Stimulated activated CD4-positive, alpha-beta T cell treated with anti-CD3 and anti-CD28 coated beads, Interleukin-4, amount 100 ng/mL, for 24 hours (primary cell): ENCODE data around the gene MLC1.

Experiments used
- DNase-seq: peaks from one replicate; pipeline ENCODE4 v3.0.0-alpha.2; 2020

Gene MLC1

DNA sequence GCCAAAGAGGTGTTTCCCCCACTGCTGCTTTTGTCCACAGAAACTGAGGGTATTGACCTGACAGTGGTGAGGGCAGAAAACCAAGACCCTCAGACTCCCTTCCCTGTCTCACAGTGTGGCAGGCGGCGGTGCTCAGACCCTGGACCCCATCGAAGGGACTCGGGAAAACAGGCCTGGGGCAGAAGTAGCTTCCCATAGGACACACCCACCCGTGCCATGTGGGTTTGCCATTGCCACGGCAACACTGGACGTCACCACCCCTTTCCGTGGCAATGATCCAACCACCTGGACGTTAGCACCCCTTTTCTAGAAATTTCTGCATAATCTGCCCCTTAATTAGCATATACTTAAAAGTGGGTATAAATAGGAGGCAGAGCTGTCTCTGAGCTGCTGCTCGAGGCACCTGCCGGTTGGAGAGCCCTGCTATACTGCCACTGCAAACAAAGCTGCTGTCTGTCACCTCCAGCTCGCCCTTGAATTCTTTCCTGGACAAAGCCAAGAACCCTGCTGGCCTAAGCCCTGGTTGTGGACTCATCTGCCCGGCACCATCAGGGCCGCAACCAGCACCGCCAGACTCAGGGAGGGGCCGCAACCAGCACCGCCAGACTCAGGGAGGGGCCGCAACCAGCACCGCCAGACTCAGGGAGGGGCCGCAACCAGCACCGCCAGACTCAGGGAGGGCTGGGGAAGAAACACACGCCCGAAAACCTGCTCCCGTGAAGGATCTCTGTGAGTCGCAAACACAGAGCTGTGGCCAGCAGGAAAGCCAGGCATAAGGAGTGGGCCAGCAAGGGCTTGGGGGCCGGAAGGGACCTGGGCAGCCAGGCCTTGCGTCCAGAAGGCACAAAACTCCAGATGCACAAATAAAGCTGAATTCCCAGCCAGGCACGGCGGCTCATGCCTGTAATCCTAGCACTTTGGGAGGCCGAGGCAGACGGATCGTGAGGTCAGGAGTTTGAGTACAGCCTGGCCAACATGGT, 10.4 kb downstream of the MLC1 start:
- no peak for DNase-seq

DNA sequence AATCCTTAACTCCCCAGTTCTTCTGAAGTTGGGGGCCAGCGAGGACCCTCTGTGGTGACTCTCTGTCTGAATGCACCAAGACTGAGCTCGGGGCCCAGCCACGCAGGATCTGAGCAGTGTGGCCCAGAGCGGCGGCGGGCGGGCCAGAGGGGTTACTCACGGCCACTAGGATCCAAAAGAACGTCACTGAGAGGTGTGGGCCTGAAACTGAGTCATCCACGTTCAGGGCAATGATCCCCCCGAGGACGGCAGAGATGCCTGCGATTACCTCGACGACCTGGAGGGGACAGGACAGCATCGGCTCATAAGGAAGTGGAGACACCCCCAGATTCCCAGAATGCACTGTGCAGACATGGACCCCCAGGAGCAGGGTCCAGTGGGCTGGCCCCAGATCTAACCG, 11.2 kb downstream of the MLC1 start:
- no peak for DNase-seq

DNA sequence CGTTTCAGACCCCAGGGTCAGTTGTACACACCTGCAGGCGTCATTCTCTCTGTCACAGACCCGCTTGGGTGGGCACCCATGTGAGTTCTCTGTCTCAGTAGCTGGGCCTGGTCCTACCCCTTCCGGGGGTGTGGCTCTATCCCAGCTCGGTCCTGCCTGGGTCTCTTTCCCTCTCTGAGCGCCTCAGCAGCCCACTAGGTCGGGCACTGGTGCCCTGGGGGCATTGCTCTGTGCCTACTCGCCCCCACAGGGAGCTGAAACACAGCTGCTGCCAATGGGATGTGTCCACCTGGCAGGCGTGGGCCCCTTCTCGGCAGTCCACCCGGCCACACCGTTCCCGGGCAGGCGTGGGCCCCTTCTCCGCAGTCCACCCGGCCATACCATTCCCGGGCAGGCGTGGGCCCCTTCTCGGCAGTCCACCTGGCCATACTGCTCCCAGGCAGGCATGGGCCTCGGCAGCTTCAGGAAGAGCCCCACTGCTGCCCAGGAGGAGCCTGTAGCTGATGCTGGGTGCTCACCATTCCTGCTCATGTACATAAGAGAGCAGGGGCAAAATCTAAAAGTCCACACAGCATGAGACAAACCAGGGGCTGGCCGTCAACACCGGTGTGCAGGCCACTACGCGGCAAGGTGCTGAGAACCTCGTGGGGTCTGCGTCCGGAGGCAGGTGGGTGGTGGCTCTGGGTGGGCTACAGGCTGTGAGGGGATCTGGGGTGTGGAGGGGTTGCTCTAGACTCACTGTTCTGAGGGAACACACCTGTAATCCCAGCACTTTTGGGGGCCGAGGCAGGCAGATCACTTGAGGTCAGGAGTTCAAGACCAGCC, 12.3 kb downstream of the MLC1 start:
- no peak for DNase-seq

DNA sequence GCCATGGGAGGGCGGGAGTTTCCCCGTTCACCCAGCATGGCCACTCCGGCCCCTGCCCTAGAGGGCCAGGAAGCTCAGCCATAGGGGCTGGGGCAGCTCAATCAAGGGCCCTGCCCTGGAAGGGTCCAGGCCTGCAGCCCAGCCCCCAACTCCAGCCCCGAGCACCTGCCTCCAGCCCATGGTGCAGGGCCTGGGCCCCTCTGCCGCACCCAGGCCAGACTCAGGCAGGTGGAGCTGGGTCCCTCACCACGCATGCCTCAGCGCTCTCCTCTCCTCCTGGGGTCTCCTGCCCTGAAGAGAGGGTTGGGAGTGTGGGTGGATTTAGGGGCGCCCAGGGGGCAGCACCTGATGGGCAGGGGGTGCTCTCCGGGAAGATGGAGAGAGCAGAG, 13.1 kb downstream of the MLC1 start:
- no peak for DNase-seq

DNA sequence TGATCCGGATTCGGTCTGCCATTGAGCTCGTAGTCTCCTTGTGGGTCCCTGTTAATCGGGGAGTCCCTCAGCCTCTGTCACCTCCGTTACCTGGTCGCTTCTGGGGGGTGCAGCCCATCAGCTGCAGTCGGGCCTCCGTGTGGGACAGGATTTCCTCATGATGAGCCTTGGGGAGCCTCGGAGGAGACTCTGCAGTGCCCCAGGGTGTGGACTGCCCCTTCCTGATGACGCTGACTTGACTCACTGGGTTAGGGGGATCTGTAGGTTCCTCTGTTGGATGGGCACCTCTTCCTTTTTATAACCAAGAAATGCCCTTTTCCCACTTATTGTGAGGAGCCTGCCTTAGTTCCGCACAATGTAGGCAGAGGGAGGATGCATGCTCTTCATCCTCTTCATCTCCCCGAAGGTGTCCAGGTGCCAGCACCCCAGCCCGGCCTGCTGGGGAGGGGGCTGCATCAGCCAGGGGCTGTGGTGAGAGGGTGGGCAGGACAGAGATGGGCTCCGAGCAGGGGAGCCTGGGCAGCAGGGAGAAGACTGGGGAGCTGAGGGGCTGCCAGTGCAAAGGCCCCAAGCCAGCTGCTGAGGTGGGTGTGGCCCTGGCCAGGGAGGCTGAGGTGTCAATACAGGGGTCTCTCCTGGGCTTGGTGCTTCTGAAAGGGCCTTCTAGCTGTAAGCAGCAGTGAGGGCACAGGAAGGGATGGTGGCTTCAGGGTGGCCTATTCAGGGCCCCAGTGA, 13.6 kb downstream of the MLC1 start:
- no peak for DNase-seq

DNA sequence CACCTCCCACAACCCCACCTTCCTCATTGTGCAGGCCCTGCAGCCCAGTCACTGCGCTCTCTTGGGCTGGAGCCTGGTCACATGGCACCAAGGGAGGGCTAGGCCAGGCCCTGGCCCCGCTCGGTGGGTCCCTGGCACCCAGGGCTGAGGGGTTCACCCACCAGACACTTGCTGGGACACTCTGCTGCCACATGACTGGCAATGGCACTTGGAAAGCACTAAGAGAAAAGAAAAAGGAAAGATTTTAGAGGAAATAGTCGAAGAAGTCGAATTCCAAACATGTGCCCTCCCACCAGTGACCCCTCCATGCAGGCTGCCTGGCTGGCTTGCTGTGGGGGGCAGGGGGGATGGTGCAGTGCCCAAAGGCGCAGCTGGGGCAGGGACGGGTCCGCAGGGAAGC, 14.9 kb downstream of the MLC1 start:
- DNase-seq = no peak

DNA sequence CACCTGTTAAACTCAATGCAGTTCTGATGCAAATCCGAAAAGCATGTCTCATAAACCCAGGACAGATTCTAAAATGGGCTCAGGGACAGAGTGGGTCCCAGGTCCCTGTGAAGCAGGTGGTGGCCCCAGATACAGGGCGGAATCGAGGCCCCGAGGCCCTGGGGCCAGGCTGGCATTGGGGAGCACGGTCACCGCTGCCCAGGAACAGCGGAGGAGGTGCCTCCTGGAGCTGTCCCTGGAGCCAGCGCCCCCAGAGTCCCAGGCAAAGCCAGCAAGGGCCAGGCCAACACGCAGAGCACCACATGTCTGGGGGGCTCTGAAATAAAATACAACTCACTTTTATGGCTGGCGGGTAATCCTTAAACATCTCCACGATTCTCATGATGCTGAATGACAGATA, 17.1 kb downstream of the MLC1 start:
- DNase-seq = no peak

DNA sequence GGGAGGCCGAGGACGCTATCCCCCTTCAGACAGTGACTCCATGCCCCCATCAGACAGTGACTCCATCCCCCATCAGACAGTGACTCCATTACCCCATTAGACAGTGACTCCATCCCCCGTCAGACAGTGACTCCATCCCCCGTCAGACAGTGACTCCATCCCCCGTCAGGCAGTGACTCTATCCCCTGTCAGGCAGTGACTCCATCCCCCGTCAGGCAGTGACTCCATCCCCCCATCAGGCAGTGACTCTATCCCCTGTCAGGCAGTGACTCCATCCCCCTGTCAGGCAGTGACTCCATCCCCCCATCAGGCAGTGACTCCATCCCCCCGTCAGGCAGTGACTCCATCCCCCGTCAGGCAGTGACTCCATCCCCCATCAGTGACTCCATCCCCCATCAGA, 18.0 kb downstream of the MLC1 start:
- no peak for DNase-seq

DNA sequence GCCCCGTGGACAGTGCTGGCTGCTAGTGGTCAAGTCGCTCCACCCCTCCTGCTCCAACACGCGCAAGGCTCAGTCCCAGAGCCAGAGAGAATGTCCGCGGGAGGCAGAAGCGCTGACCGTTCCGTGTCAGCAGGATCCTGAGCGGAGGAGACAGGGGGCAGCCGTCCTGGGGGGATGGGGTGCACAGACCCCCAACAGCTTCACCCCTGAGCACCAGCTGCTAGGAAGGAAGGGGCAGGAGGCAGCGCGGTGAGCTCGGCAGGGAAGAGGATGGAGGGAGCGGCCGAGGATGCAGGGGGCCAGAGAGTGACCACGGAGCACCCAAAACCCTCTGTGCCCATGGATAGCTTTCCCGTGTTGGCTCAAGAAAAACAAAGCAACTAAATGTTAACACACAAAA, 20.8 kb downstream of the MLC1 start:
- DNase-seq = no peak

DNA sequence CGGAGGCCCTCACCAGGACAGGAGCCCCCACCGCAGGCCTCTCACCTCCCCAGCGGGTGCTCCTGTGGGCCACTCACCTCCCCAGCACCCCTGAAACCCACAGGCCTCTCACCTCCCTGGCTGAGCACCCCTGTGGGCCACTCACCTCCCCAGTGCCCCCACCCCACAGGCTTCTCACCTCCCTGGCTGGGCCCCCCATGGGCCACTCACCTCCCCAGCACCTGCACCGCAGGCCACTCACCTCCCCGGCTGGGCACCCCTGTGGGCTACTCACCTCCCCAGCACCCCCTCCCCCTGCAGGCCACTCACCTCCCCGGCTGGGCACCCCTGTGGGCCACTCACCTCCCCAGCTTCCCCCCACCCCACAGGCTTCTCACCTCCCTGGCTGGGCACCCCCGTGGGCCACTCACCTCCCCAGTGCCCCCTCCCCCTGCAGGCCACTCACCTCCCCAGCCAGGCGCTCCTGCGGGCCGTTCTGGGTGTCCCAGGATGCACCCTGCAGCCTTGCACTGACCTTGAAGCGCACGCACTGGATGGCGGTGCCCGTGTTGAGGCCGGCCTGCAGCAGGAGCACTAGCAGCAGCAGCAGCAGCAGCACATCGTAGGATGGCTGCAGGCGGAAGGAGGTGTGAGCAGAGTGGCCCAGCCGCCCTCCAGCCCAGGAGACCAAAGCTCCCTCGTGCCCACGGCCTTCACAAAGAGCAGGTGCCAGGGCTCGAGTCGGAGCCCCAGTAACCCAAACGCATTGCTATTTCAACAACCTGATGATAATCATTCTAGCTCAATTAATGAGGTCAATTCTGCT, 21.4 kb downstream of the MLC1 start:
- no peak for DNase-seq

DNA sequence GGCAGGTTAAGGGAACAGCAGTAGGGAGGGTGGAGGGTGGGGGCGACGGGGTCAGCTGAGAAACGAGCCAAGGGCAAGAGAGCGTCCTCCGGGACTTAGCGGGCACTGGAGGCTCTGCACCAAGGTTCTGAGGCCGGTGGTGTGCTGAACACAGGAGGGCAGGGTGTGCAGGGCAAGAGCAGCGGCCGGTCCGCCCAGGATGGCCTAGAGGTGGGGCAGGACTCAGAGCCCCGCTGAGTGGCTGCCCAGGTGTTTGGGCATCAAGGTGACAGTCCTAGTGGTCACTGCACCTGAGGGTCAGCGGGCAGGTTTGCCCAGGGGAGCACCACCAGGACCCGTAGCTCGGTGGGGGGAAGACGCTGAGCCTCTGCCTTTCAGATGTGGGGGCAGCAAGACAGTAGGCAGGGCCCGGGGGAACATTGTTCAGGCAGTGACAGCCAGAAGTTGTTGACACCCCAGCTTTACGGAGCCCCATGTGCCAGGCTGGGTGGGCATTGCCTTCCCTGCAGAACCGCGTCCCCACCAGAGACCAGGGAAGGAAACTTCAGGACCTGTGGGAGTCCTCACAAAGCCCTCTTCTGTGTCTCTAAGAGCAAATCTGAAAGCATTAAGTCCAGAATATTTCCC, 22.6 kb downstream of the MLC1 start:
- no peak for DNase-seq

DNA sequence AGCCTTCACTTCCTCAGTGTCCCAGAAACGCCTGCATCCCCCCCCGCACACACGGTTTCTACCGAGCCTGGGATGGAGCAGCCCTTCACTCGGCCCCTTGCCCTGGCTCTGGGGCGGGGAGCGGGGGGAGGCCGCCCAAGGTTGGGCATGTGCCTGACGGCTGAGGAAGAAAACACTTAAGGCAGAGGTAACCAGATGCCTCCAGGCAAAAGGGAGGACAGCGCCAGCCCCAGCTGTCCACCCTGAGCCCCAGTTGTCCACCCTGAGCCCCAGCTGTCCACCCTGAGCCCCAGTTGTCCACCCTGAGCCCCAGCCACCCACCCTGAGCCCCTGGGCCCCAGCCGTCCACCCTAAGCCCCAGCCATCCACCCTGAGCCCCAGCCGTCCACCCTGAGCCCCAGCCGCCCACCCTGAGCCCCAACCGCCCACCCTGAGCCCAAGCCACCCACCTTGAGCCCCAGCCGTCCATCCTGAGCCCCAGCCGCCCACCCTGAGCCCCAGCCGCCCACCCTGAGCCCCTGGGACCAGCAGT, 23.3 kb downstream of the MLC1 start:
- DNase-seq = no peak

DNA sequence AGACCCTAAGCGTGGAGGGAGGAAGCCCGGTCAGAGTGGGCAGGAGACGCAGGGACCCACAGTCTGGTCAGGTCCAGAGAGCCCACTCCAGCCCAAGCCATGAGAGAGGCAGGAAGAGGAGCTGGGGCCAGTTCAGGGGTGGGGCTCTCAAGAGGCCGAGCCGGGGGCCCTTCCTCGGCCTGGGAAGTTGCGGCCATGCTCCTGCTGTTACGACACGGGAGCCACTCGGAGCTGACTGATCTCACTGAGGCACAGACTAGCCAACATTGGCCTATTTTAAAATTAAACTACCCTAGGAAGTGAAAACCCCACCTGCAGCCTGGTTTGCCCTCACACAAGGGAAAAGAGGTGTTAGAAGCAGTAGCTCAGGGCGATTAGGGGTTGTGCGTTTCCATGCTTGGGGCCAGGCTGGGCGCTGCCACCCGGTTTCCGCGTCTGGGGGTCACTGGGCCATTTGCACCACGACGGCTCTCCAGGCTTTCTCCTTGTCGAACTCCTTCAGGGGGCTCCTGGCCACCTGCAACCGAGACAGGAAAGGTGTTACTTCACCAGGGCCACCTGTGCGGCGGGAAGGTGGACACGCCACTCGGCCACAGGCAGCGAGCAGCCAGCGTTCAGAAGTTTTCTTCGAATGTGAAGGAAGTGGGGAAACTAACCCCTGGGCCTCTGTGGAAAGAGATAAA, 23.9 kb downstream of the MLC1 start:
- no peak for DNase-seq

DNA sequence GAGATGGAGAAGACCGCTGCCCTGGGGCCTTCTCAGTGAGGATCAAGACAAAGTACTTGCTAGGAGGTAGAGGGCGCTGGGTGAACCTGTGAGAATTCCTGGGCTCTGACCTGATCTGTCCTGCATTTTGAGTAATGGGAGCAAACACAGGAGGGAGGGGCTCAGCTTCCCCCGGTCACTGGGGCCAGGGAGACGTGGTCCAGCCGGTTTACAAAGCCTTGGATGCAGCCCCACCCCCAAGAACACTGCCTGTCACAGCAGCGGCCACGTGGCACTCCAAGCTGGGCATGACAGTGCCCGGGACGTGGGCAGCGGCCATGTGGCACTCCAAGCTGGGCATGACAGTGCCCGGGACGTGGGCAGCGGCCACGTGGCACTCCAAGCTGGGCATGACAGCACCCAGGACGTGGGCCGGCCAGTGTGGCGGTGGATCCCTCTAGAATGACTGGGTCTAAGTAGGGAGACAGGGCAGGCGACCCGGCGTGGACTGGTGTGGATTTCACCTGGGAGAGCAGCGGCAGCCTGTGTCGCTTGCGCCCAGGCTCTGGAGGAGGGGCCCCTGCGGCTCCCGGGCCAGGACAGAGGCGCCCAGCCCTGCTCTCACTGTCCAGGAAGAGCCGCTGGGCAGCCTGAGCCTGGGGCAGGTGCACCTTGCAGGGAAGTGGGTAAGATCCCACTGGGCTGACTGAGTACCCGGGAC, 24.6 kb downstream of the MLC1 start:
- DNase-seq = no peak

DNA sequence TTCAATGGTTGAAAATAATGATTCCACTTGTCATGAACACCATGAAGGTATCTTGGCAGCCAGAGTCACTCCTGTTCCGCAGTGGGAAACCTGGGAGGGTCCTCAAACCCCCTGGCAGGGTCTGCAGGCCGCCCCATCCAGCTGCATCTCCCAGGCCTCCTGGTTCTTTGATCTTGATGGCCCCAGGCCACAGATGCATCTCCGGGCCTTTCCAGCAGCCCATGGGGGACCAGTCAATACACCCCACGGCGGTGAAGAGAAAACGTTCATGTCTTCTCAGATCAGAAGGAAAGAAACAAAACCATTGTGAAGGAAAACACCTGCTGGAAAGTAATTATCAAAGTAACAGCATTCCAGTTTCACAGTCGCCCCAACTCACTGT, 25.4 kb downstream of the MLC1 start:
- no peak for DNase-seq

DNA sequence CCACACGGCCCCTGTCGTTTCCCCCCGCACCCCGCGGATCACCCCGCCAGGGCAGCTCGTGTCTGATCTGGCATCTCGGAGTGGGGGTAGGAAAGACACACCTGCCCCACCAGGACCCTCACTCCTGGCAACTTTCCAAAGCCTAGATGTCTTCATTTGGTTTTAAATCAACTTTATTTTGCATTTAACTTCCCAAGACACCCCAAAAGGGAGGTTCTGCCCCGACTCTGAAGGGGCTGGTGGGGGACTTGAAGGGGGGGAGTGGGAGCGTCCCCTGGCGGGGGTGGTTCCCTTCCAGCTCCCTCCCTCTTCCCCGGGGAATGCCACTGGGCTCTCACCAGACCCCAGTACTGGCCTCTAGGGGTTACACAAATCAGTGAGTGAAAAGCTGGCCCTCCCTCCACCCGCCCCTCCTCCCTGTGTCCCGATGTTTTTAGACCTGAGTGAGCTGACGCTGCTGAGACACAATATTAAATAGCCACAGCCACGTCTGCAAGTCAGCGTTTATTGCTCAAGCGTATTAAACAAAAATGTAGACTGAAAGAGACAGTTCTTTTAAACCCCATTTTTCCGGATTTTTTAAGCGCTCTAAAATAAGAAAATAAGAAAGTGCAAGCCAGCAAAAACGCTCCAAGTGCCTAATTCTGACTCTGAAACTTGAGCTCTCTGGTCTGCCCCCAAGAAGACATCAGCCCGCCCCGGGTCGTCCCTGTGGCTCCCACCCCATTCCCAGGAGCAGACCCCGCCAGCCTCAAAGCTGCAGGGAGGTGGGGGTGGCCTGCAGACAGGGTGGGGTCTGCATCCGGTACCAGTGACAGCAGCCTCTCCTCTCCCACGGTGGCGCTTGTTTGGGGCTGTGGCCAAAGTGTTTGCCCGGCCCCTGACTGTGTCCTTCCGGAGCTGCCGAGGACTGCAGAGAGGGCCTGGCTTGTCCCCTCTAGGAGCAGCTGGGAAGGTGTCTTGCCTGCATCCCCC, 26.0 kb downstream of the MLC1 start:
- no peak for DNase-seq

DNA sequence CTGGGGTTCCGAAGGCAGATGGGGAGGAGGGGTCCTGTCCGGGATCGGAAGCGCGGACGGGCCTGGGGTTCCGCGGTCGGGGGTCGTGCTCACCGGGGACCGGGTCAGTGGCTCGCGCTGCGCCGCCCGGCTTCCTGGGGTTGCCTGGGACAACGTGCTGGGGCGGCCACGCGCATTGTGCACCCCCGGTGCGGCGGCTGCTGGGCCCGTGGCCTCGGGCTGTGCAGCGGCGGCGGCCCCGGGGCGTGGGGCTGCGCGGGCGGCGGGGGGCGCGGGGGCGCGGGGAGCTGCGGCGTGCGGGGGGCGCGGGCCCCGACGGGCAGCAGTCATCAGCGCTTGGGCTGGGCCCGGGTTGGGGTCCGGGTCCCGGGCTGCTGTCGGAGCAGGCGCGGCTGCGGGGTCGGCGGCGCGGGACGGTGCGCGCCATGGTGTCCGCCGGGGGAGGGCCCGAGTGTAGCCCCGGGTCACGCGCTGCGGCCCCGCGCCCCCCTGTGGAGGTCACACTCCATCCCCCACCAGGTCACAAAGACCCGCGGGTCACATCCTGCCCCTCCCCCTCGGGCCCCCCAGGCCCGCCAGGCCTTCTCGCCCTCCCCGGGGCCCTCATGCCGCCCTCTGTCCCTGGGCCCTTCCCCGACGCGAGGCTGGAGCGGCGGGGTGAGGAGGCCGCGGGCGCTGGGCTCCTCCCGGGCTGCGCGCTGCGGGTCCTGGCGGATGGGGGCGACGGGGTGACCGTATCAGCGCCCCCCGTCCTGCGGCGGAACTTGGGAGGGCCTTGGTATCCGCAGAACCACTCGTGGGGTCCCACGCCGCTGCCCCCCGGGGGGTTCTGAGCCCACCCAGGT, 26.9 kb downstream of the MLC1 start, which contains the start of gene TTLL8:
TSS of gene TTLL8 (minus strand) at position 238 of the 845 bp plus-strand sequence.
- DNase-seq = no peak
